HG03045 (cell line): ENCODE measurements around the gene IP6K1.
A peak's percentile ranks its signal among the peaks of the same experiment; 100 is the strongest.
"Not testable (repeated sequence)": the region's sequence is repeated elsewhere in the genome, so short reads cannot be mapped to it uniquely, and the experiment has no call there.

Experiments used
- ATAC-seq: cut with Tn5 transposase; IDR thresholded peaks from one replicate; pipeline ENCODE4 v1.9.1; 2021; ENCODE audit warnings: mild to moderate bottlenecking, moderate library complexity; ENCODE audit not compliant: unreplicated experiment

Gene IP6K1

GRCh38 chr3:49786357-49787181 is at the start of gene IP6K1:
TSS of gene IP6K1 (minus strand) at chr3:49786542. CDS start at chr3:49748040, 38,502 bp downstream.
- ATAC-seq = peak; percentile 98

- no peak for ATAC-seq
Measured at GRCh38 chr3:49831341-49831740, 45.0 kb upstream of the IP6K1 start.

- ATAC-seq = no peak
Measured at GRCh38 chr3:49826016-49826415, 39.7 kb upstream of the IP6K1 start.

- not testable (repeated sequence) for ATAC-seq
Measured at GRCh38 chr3:49823131-49823530, 36.8 kb upstream of the IP6K1 start.

GRCh38 chr3:49813497-49814174 is 27.3 kb upstream of the IP6K1 start, which contains the start of gene UBA7:
TSS of gene UBA7 (minus strand) at chr3:49813953. CDS start at chr3:49813787, 166 bp downstream.
- ATAC-seq = no peak

- no peak for ATAC-seq
Measured at GRCh38 chr3:49812916-49813496, 26.7 kb upstream of the IP6K1 start.

GRCh38 chr3:49807431-49808114 is 21.2 kb upstream of the IP6K1 start:
- no peak for ATAC-seq

- no peak for ATAC-seq
Measured at GRCh38 chr3:49806850-49807249, 20.5 kb upstream of the IP6K1 start.

- no peak for ATAC-seq
Measured at GRCh38 chr3:49805897-49806701, 19.8 kb upstream of the IP6K1 start.

GRCh38 chr3:49805367-49805782 is 19.0 kb upstream of the IP6K1 start:
- ATAC-seq = no peak

GRCh38 chr3:49804141-49805041 is 18.0 kb upstream of the IP6K1 start:
- no peak for ATAC-seq

- peak; percentile 22 for ATAC-seq
Measured at GRCh38 chr3:49803465-49804140, 17.3 kb upstream of the IP6K1 start.

- peak; percentile 69 for ATAC-seq
Measured at GRCh38 chr3:49802719-49803464, 16.6 kb upstream of the IP6K1 start, which contains the start of gene INKA1. TSS of gene INKA1 (plus strand) at chr3:49803261. CDS start at chr3:49803393, 132 bp downstream.

- no peak for ATAC-seq
Measured at GRCh38 chr3:49801160-49801559, 14.8 kb upstream of the IP6K1 start.

GRCh38 chr3:49799761-49800160 is 13.4 kb upstream of the IP6K1 start, which contains the start of gene CDHR4:
TSS of gene CDHR4 (minus strand) at chr3:49799873. CDS start at chr3:49799812, 61 bp downstream.
- no peak for ATAC-seq

GRCh38 chr3:49799105-49799504 is 12.8 kb upstream of the IP6K1 start:
- ATAC-seq = no peak
